Measurements from ENCODE around the gene CFAP57.

DNA sequence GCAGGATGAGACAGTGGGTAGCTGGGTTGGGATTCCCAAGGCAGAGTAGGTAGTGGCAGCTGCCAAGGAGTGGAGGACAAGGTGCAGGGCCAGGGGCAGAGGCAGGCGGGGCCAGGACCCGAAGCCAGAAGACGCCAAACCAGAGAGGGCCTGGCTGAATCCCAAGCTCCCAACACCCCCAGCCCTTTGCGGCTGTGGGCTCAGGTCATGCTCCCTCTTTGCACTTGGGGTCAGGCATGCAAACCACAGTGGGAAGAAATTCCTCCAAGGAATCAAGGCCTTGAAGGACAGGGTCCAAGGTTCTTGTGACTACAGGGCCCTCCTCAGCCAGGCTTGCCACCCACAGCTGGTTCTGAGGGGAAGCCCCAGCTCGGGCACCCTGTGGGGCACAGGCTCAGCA lies 107.0 kb downstream of the CFAP57 start:
- TF ChIP-seq, protein P1, sequence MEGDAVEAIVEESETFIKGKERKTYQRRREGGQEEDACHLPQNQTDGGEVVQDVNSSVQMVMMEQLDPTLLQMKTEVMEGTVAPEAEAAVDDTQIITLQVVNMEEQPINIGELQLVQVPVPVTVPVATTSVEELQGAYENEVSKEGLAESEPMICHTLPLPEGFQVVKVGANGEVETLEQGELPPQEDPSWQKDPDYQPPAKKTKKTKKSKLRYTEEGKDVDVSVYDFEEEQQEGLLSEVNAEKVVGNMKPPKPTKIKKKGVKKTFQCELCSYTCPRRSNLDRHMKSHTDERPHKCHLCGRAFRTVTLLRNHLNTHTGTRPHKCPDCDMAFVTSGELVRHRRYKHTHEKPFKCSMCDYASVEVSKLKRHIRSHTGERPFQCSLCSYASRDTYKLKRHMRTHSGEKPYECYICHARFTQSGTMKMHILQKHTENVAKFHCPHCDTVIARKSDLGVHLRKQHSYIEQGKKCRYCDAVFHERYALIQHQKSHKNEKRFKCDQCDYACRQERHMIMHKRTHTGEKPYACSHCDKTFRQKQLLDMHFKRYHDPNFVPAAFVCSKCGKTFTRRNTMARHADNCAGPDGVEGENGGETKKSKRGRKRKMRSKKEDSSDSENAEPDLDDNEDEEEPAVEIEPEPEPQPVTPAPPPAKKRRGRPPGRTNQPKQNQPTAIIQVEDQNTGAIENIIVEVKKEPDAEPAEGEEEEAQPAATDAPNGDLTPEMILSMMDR (IDR thresholded peaks at IDR 0.05): no peak
- no peak for TF ChIP-seq POLR2A (IDR thresholded peaks at IDR 0.05)
